ENCODE results near the gene KLF3.

Gene KLF3

DNA sequence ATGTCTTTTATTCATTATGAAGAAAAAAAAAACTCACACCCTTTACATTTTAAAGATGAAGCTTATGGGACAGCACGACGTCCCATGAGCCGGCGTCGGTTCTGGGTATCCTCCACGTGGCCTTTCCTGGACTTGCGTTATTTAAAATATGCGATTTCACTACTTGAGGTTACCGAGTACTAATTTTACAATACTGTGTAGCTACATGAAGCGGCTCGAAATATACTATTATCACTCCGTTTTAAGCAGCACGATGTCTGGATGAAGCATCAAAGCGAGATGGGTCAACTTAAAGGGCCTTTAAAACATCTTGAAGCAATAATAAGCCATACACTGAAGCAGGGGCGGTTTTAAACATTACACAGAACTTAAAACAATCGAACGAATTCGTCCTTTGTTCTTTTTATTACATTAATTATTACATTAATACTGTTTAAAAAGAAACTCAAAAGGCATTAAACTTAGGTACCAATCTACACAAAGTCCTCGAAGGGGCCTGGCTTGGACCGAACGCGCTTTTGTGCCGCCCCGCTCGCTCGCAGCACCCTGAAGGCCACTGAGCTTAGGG is 1.4 kb upstream of the KLF3 start:
- CTCF ChIA-PET: interaction anchor here (0.7 to 1.6 kb wide), 4 partner anchors 12 to 383 kb away, joined by 3 to 6 read pairs (median 4); no protein-coding TSS in a partner anchor
- TF ChIP-seq, protein P1, sequence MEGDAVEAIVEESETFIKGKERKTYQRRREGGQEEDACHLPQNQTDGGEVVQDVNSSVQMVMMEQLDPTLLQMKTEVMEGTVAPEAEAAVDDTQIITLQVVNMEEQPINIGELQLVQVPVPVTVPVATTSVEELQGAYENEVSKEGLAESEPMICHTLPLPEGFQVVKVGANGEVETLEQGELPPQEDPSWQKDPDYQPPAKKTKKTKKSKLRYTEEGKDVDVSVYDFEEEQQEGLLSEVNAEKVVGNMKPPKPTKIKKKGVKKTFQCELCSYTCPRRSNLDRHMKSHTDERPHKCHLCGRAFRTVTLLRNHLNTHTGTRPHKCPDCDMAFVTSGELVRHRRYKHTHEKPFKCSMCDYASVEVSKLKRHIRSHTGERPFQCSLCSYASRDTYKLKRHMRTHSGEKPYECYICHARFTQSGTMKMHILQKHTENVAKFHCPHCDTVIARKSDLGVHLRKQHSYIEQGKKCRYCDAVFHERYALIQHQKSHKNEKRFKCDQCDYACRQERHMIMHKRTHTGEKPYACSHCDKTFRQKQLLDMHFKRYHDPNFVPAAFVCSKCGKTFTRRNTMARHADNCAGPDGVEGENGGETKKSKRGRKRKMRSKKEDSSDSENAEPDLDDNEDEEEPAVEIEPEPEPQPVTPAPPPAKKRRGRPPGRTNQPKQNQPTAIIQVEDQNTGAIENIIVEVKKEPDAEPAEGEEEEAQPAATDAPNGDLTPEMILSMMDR (IDR thresholded peaks at IDR 0.05; ENCODE audit: control extremely low read depth, extremely low read depth, low read depth, missing control alignments): no peak
- no peak for DNase-seq (ENCODE audit: extremely low spot score)
- POLR2A ChIA-PET: no interaction called here

- CTCF ChIA-PET: interaction anchor here (0.6 to 1.6 kb wide), 3 partner anchors 11 to 344 kb away, joined by 4 to 6 read pairs (median 5); no protein-coding TSS in a partner anchor
- TF ChIP-seq, protein P1 (IDR thresholded peaks at IDR 0.05; ENCODE audit: control extremely low read depth, extremely low read depth, low read depth, missing control alignments): no peak
- POLR2A ChIA-PET: no interaction called here
- DNase-seq (ENCODE audit: extremely low spot score): peak; percentile 69
Observed at GRCh38 chr4:38663090-38663800, 754 bp upstream of the KLF3 start.

DNA sequence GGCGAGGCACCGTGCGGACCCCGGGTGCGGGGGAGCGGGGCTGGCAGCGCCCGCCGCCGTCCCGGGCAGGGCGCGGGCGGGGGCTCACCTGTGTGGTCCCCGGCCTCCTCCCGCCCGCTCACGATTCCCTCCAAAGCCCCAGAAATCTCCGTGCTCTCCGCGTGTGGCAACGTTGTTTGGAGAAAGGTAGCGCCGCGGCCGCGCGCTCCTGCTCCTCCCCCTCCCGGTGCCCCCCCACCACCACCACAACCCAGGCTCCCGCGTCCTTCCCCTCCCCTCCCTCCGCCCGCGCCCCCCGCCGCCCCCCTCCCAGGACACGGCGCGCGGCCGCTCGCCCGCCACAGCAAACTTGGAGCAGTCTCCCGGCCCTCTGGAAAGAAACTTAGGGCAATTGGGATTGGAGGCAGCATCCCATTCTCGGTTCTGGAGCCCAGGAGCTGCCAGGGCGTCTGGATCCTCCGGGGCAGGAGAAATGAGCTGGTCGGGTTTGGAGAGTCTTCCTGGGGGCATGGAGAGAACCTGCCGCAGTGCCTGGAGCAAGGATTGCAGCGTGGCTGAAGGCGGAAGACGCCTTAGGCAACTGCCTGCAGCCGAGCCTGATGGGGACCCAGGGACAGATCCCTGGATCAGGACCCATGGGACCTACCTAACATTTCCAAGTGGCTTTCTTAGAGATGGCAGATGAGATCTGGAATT is 855 bp downstream of the KLF3 start:
- ChIA-PET CTCF (interaction anchor here (4.5 kb wide), 1 partner anchor 345 kb away, joined by 31 read pairs; no protein-coding TSS in a partner anchor), POLR2A (interaction anchor here (0.7 kb wide), 1 partner anchor 52 kb away, joined by 3 read pairs; no protein-coding TSS in a partner anchor)
- peak; percentile 42 for DNase-seq (ENCODE audit: extremely low spot score)
- TF ChIP-seq, protein P1 (IDR thresholded peaks at IDR 0.05; ENCODE audit: control extremely low read depth, extremely low read depth, low read depth, missing control alignments): no peak

- DNase-seq (ENCODE audit: extremely low spot score): no peak
- CTCF ChIA-PET: interaction anchor here (1.0 to 7.1 kb wide), 5 partner anchors 9 to 487 kb away, joined by 3 to 40 read pairs (median 6); no protein-coding TSS in a partner anchor
- TF ChIP-seq, protein P1 (IDR thresholded peaks at IDR 0.05; ENCODE audit: control extremely low read depth, extremely low read depth, low read depth, missing control alignments): no peak
- POLR2A ChIA-PET: interaction anchor here (0.7 to 1.1 kb wide), 2 partner anchors 9 to 53 kb away, joined by 3 to 7 read pairs; no protein-coding TSS in a partner anchor
Observed at GRCh38 chr4:38665551-38666411, 1.8 kb downstream of the KLF3 start.

DNA sequence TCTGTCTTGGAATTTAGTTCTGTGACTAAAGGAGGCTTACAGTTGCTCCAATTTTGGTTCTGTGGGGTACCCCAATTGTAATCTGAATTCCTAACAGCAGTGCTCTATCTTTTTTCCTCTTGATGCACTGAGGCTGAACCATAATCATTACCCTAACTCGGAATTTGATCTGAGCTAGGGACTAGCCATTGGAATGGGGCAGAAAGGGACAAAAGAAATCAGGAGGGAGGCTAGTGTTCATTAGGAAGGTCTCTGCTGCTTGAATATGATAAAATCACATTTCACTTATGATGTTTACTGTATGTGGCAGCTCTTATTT is 2.7 kb downstream of the KLF3 start:
- CTCF ChIA-PET: interaction anchor here (0.9 to 7.1 kb wide), 6 partner anchors 8 to 488 kb away, joined by 3 to 40 read pairs (median 5); no protein-coding TSS in a partner anchor
- TF ChIP-seq, protein P1 (IDR thresholded peaks at IDR 0.05; ENCODE audit: control extremely low read depth, extremely low read depth, low read depth, missing control alignments): no peak
- no peak for DNase-seq (ENCODE audit: extremely low spot score)
- POLR2A ChIA-PET: interaction anchor here (0.7 to 1.1 kb wide), 2 partner anchors 8 to 506 kb away, joined by 3 to 7 read pairs; no protein-coding TSS in a partner anchor
